Naive thymus-derived CD8-positive, alpha-beta T cell (primary cell): ENCODE results near the gene SC5D. TPM values are rescaled to one million over a fixed set of nuclear protein-coding genes. Genes with fewer than 3 reads are reported as not detected.
A peak's percentile ranks its signal among the peaks of the same experiment; 100 is the strongest.

Source experiments
- ATAC-seq, 2 donors: fragments of 150-1000 bp; cut with Tn5 transposase in 1 of 2; sonication (Bioruptor Pico), chemical (Tn5 transposase) in 1 of 2; 1 replicate in 1 of 2; 2 replicates in 1 of 2; pipeline ENCODE4 v1.10.0; 2021; ENCODE audit warnings: mild to moderate bottlenecking in 2 of 2, moderate library complexity in 2 of 2
- POLR2A ChIA-PET: fragments of 350-600 bp; sonication (Branson Sonifier 250); formaldehyde crosslinking; loops from one replicate; lab custom pipeline; 2021; ENCODE audit warnings: antibody characterized with exemption; lab: Charles Lee
- DNase-seq, 10 donors: peaks; one replicate each; pipeline versions ENCODE4 v3.0.0 to v3.0.0-alpha.2; 2020 to 2022
- H3K27ac Mint-ChIP-seq, 10 donors: one replicate each; pipeline ENCODE4 v1.8.0; 2020 to 2022; ENCODE audit warnings: mild to moderate bottlenecking in 10 of 10, mixed read lengths in 10 of 10, moderate library complexity in 4 of 10, inconsistent platforms in 1 of 10
- H3K27me3 Mint-ChIP-seq, 5 donors: one replicate each; pipeline ENCODE4 v1.8.0; 2021 to 2022; ENCODE audit warnings: mixed read lengths in 5 of 5
- H3K36me3 Mint-ChIP-seq, 3 donors: one replicate each; pipeline ENCODE4 v1.8.0; 2020 to 2022; ENCODE audit warnings: mixed read lengths in 3 of 3, mild to moderate bottlenecking in 2 of 3, inconsistent platforms in 1 of 3
- H3K4me1 Mint-ChIP-seq, 4 donors: one replicate each; pipeline ENCODE4 v1.8.0; 2021 to 2022; ENCODE audit warnings: mixed read lengths in 4 of 4
- H3K4me3 Mint-ChIP-seq, 10 donors: one replicate each; pipeline ENCODE4 v1.8.0; 2020 to 2022; ENCODE audit warnings: mild to moderate bottlenecking in 10 of 10, mixed read lengths in 10 of 10, moderate library complexity in 6 of 10, inconsistent platforms in 1 of 10
- H3K9me3 Mint-ChIP-seq, 9 donors: one replicate each; pipeline ENCODE4 v1.8.0; 2020 to 2022; ENCODE audit warnings: mixed read lengths in 9 of 9, mild to moderate bottlenecking in 3 of 9, inconsistent platforms in 1 of 9, moderate library complexity in 1 of 9
- polyA plus RNA-seq, 3 donors: library from polyadenylated mRNA; unstranded; fragments of 300-500 nt; fragmentation: Illumina TruSeq; gene quantifications; one replicate each; pipeline ENCODE4 v1.2.3, GENCODE V29; 2021
- total RNA-seq, 8 experiments: library from RNA in 2 of 8; stranded (reverse) in 2 of 8; gene quantifications; one replicate each; pipeline ENCODE4 v1.2.3 and lab custom pipeline; 2021 to 2026

The SC5D gene
- total and polyA plus RNA-seq, 5 experiments from 2014 or later: 8.7 to 34.8 (median 12.7) TPM

DNA sequence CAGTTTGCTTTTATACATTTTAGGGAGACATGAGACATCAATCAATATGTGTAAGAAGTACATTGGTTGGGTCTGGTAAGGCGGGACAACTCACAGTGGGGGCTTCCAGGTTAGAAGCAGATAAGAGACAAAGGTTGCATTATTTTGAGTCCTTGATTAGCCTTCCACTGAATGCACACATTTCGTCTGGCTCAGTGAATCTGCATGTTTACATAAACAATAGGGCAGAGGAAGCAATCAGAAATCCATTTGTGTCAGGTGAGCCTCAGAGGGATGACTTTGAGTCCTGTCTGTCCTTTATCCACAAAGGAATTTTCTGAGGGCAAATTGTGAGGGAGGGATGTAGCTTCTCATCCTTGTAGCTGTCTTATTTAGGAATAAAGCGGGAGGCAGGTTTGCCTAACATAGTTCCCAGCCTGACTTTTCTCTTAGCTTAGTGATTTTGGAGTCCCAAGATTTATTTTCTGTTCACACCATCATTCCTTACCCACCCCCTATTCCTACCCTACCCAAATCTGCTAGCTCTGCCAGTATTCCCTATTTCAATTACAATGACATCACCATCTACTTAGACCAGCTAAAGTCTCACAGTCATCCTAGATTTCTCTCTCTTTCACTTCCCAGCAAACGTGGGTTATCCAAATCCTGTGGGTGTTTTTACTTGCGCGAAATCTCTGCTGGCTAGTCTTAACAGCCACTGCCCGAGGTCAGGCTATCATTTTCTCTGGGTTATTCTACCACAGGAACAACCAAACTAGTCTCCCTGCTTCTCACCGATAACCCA, 2.9 kb downstream of the SC5D start:
- H3K27ac Mint-ChIP-seq: peak overlapping the region in 5 of 10 donors; percentile 4 to 79 (median 33)
- H3K27me3 Mint-ChIP-seq: no peaks in the 10 kb centered on the region
- peaks cover 38 to 78% (median 62%) of the 10 kb centered on the region in 4 donors for H3K4me1 Mint-ChIP-seq
- H3K4me3 Mint-ChIP-seq: peak overlapping the region in 5 of 10 donors; percentile 0 to 67 (median 41)
- DNase-seq (no peak), ATAC-seq (no peak)
- POLR2A ChIA-PET: no interaction called here
- peaks cover 0 to 18% (median 0%) of the 10 kb centered on the region in 3 donors for H3K36me3 Mint-ChIP-seq
- H3K9me3 Mint-ChIP-seq: no peaks in the 10 kb centered on the region

GRCh38 chr11:121297872-121298271, 5.3 kb downstream of the SC5D start:
- no peak for ATAC-seq
- H3K27me3 Mint-ChIP-seq: no peaks in the 10 kb centered on the region
- no peak for DNase-seq
- POLR2A ChIA-PET: no interaction called here
- H3K36me3 Mint-ChIP-seq: peaks cover 0 to 21% (median 0%) of the 10 kb centered on the region in 3 donors
- H3K4me3 Mint-ChIP-seq: no peak overlapping the region
- peaks cover 34 to 77% (median 71%) of the 10 kb centered on the region in 4 donors for H3K4me1 Mint-ChIP-seq
- peak overlapping the region in 2 of 10 donors; percentile 17 for H3K27ac Mint-ChIP-seq
- no peaks in the 10 kb centered on the region for H3K9me3 Mint-ChIP-seq

- H3K36me3 Mint-ChIP-seq: peaks cover 0 to 28% (median 0%) of the 10 kb centered on the region in 3 donors
Measured at GRCh38 chr11:121298774-121299173, 6.2 kb downstream of the SC5D start.

DNA sequence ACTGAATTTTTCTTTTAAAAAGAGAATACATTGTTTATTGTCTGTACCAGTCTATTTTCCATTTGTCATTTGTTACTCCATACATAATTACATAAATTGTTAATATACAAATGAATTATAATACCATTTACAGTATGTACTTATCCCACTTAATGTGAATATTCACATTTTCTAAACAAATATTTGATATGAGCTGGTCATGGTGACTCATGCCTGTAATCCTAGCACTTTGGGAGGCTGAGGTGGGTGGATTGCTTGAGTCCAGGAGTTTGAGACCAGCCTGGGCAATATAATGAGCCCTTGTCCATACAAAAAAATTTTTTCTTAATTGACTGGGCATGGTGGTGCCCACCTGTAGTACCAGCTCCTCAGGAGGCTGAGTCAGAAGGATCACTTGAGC, 6.8 kb downstream of the SC5D start:
- Mint-ChIP-seq H3K27me3 (no peaks in the 10 kb centered on the region), H3K4me3 (no peak overlapping the region), H3K27ac (no peak overlapping the region), H3K4me1 (peaks cover 33 to 71% (median 64%) of the 10 kb centered on the region in 4 donors), H3K9me3 (no peaks in the 10 kb centered on the region), H3K36me3 (peaks cover 0 to 34% (median 3%) of the 10 kb centered on the region in 3 donors)
- POLR2A ChIA-PET: no interaction called here
- DNase-seq: no peak
- no peak for ATAC-seq

More at GRCh38 chr11:121298774-121299173, 6.2 kb downstream of the SC5D start:
- no peak overlapping the region for H3K4me3 Mint-ChIP-seq
- DNase-seq: no peak
- H3K27ac Mint-ChIP-seq: peak overlapping the region in 1 of 10 donors; percentile 87
- POLR2A ChIA-PET: no interaction called here
- no peak for ATAC-seq
- no peaks in the 10 kb centered on the region for H3K9me3 Mint-ChIP-seq
- peaks cover 33 to 71% (median 69%) of the 10 kb centered on the region in 4 donors for H3K4me1 Mint-ChIP-seq
- H3K27me3 Mint-ChIP-seq: no peaks in the 10 kb centered on the region

DNA sequence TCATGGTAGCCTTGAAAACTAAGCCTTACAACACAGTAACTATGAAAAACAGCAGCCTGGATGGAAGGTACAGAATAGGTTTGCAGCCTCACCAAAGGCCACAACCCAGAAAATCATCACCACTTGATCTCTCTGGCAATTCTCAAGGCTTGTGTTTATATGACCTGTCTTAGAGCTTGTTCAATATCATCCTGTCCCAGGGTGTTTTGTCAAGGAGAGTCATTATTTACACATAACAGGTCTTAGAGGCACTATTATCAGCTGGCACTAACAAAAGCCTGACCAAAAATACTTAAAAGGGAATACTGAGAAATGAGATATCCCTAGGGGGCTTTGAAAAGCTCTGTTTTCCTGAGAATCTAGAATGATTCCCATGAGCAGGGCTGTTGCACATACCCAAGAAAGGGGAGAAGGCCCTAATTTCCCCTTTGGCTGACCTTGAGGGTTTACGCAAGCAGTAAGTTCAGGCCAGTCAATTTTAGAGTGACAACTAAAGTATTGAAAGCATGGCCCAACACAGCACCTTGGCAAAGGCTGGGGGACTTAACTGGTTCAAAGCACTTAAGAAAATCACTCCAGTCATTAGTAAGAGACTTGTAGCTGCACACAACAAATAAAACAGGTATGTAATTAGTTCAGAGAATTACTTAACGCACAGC, 7.9 kb downstream of the SC5D start:
- no peak overlapping the region for H3K4me3 Mint-ChIP-seq
- peaks cover 4 to 45% (median 4%) of the 10 kb centered on the region in 3 donors for H3K36me3 Mint-ChIP-seq
- H3K4me1 Mint-ChIP-seq: peaks cover 27 to 62% (median 54%) of the 10 kb centered on the region in 4 donors
- ATAC-seq: no peak
- H3K27ac Mint-ChIP-seq: peak overlapping the region in 6 of 10 donors; percentile 3 to 61 (median 45)
- POLR2A ChIA-PET: no interaction called here
- H3K27me3 Mint-ChIP-seq: no peaks in the 10 kb centered on the region
- H3K9me3 Mint-ChIP-seq: no peaks in the 10 kb centered on the region
- DNase-seq: no peak

- H3K4me1 Mint-ChIP-seq: peaks cover 22 to 55% (median 47%) of the 10 kb centered on the region in 4 donors
- no peaks in the 10 kb centered on the region for H3K27me3 Mint-ChIP-seq
- DNase-seq (no peak), ATAC-seq (no peak)
- H3K4me3 Mint-ChIP-seq: no peak overlapping the region
- peaks cover 4 to 45% (median 6%) of the 10 kb centered on the region in 3 donors for H3K36me3 Mint-ChIP-seq
- no peaks in the 10 kb centered on the region for H3K9me3 Mint-ChIP-seq
- POLR2A ChIA-PET: no interaction called here
- H3K27ac Mint-ChIP-seq: peak overlapping the region in 9 of 10 donors; percentile 3 to 83 (median 44)
Measured at GRCh38 chr11:121300972-121301699, 8.6 kb downstream of the SC5D start.

- DNase-seq: no peak
- H3K4me1 Mint-ChIP-seq: peaks cover 5 to 31% (median 26%) of the 10 kb centered on the region in 4 donors
- no peaks in the 10 kb centered on the region for H3K9me3 Mint-ChIP-seq
- POLR2A ChIA-PET: no interaction called here
- H3K27me3 Mint-ChIP-seq: no peaks in the 10 kb centered on the region
- peaks cover 11 to 65% (median 16%) of the 10 kb centered on the region in 3 donors for H3K36me3 Mint-ChIP-seq
- peak overlapping the region in 3 of 10 donors; percentile 34 to 64 (median 46) for H3K27ac Mint-ChIP-seq
- no peak overlapping the region for H3K4me3 Mint-ChIP-seq
- ATAC-seq: no peak
Measured at GRCh38 chr11:121304759-121305158, 12.2 kb downstream of the SC5D start.

- H3K9me3 Mint-ChIP-seq: no peaks in the 10 kb centered on the region
- POLR2A ChIA-PET: no interaction called here
- ATAC-seq: no peak
- H3K27me3 Mint-ChIP-seq: no peaks in the 10 kb centered on the region
- H3K4me3 Mint-ChIP-seq: no peak overlapping the region
- H3K27ac Mint-ChIP-seq: peak overlapping the region in 3 of 10 donors; percentile 2 to 44 (median 32)
- H3K4me1 Mint-ChIP-seq: peaks cover 0 to 32% (median 5%) of the 10 kb centered on the region in 4 donors
- no peak for DNase-seq
- H3K36me3 Mint-ChIP-seq: peaks cover 16 to 60% (median 20%) of the 10 kb centered on the region in 3 donors
Measured at GRCh38 chr11:121308816-121309215, 16.2 kb downstream of the SC5D start.

DNA sequence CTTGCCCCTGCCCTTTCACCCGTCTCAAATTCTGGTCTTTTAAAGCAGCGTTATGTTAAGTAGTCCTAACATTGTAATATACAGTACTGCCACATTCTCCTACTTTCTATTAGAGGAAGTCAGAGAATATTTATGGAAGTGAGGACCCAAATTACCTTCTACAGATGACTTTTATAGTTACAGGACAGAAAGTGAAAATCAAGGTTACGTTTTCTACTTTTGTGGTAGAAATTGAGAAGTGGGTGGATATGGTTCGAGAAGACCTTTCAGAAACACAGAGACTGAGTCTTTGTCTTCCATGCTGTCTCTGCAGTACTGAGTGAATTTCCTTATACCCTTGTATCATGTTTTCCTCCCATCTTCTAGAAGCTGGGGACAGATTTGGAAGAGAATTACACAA, 17.1 kb downstream of the SC5D start:
- H3K36me3 Mint-ChIP-seq: peaks cover 12 to 51% (median 20%) of the 10 kb centered on the region in 3 donors

GRCh38 chr11:121310908-121311307, 18.3 kb downstream of the SC5D start:
- Mint-ChIP-seq H3K36me3 (peaks cover 12 to 39% (median 14%) of the 10 kb centered on the region in 3 donors), H3K9me3 (no peaks in the 10 kb centered on the region), H3K27ac (peak overlapping the region in 8 of 10 donors; percentile 1 to 77 (median 40)), H3K27me3 (no peaks in the 10 kb centered on the region), H3K4me3 (no peak overlapping the region), H3K4me1 (peaks cover 0 to 32% (median 5%) of the 10 kb centered on the region in 4 donors)
- ATAC-seq: no peak
- POLR2A ChIA-PET: no interaction called here
- DNase-seq: no peak

More for the DNA sequence above, 17.1 kb downstream of the SC5D start:
- POLR2A ChIA-PET: no interaction called here
- ATAC-seq: no peak
- Mint-ChIP-seq H3K4me1 (peaks cover 0 to 32% (median 5%) of the 10 kb centered on the region in 4 donors), H3K4me3 (peak overlapping the region in 1 of 10 donors; percentile 3), H3K9me3 (no peaks in the 10 kb centered on the region), H3K27me3 (no peaks in the 10 kb centered on the region), H3K27ac (peak overlapping the region in 7 of 10 donors; percentile 1 to 88 (median 49))
- no peak for DNase-seq

GRCh38 chr11:121311373-121311772, 18.8 kb downstream of the SC5D start:
- ATAC-seq (no peak), DNase-seq (no peak)
- H3K4me3 Mint-ChIP-seq: no peak overlapping the region
- H3K27me3 Mint-ChIP-seq: no peaks in the 10 kb centered on the region
- POLR2A ChIA-PET: no interaction called here
- peaks cover 12 to 34% (median 12%) of the 10 kb centered on the region in 3 donors for H3K36me3 Mint-ChIP-seq
- H3K9me3 Mint-ChIP-seq: no peaks in the 10 kb centered on the region
- H3K27ac Mint-ChIP-seq: peak overlapping the region in 8 of 10 donors; percentile 1 to 77 (median 49)
- H3K4me1 Mint-ChIP-seq: peaks cover 0 to 32% (median 5%) of the 10 kb centered on the region in 4 donors

- Mint-ChIP-seq H3K27ac (peak overlapping the region in 1 of 10 donors; percentile 16), H3K4me1 (peaks cover 0 to 32% (median 5%) of the 10 kb centered on the region in 4 donors), H3K27me3 (no peaks in the 10 kb centered on the region), H3K9me3 (no peaks in the 10 kb centered on the region), H3K4me3 (no peak overlapping the region), H3K36me3 (peaks cover 5 to 23% (median 6%) of the 10 kb centered on the region in 3 donors)
- DNase-seq: no peak
- POLR2A ChIA-PET: no interaction called here
- no peak for ATAC-seq
Measured at GRCh38 chr11:121312483-121312882, 19.9 kb downstream of the SC5D start.
